H9 (cell line): ENCODE measurements around the gene ASXL1. TPM values are rescaled to one million over a fixed set of nuclear protein-coding genes. Genes with fewer than 3 reads are reported as not detected.

Experiments
- DNase-seq: peaks from one replicate; pipeline ENCODE4 v3.0.0-alpha.2; 2017
- H2AFZ ChIP-seq: one replicate; pipeline ENCODE4 v1.6.1; 2013; ENCODE audit warnings: mild to moderate bottlenecking, low read length, control low read depth, moderate library complexity
- H2AK5ac ChIP-seq: 2 replicates; pipeline ENCODE4 v1.6.1; 2013; ENCODE audit warnings: low read length, control low read depth, mixed read lengths; ENCODE audit not compliant: insufficient read length
- H2BK120ac ChIP-seq: one replicate; pipeline ENCODE4 v1.6.1; 2013; ENCODE audit warnings: low read depth, mild to moderate bottlenecking, low read length, control low read depth, inconsistent platforms; ENCODE audit not compliant: poor library complexity, severe bottlenecking
- H2BK12ac ChIP-seq: 2 replicates; pipeline ENCODE4 v1.6.1; 2013; ENCODE audit warnings: low read length, control low read depth, mixed read lengths, low read depth; ENCODE audit not compliant: insufficient read length
- H2BK15ac ChIP-seq: 2 replicates; pipeline ENCODE4 v1.6.1; 2013; ENCODE audit warnings: low read depth, low read length, control low read depth
- H2BK20ac ChIP-seq: one replicate; pipeline ENCODE4 v1.6.1; 2013; ENCODE audit warnings: low read depth, mild to moderate bottlenecking, low read length, control low read depth, inconsistent platforms; ENCODE audit not compliant: poor library complexity, severe bottlenecking
- H2BK5ac ChIP-seq: 2 replicates; pipeline ENCODE4 v1.6.1; 2013; ENCODE audit warnings: low read length, control low read depth, mixed read lengths; ENCODE audit not compliant: insufficient read length
- H3K14ac ChIP-seq: 2 replicates; pipeline ENCODE4 v1.6.1; 2013; ENCODE audit warnings: low read length, control low read depth; ENCODE audit not compliant: insufficient read depth
- H3K18ac ChIP-seq: 2 replicates; pipeline ENCODE4 v1.6.1; 2013; ENCODE audit warnings: low read depth, mild to moderate bottlenecking, mixed read lengths, low read length, control low read depth; ENCODE audit not compliant: insufficient read length
- H3K23ac ChIP-seq: 2 replicates; pipeline ENCODE4 v1.6.1; 2013; ENCODE audit warnings: low read length, control low read depth, mixed read lengths, low read depth; ENCODE audit not compliant: insufficient read length
- H3K23me2 ChIP-seq: 2 replicates; pipeline ENCODE4 v1.6.1; 2013; ENCODE audit warnings: low read depth, mild to moderate bottlenecking, mixed read lengths, low read length, control low read depth; ENCODE audit not compliant: insufficient read length, poor library complexity, severe bottlenecking
- H3K27ac ChIP-seq: 2 replicates; pipeline ENCODE4 v1.5.1; 2013; ENCODE audit warnings: low read length, control low read depth, mixed read lengths, low read depth; ENCODE audit not compliant: insufficient read length
- H3K27me3 ChIP-seq: 2 replicates; pipeline ENCODE4 v1.6.1; 2013; ENCODE audit warnings: low read length, control low read depth, inconsistent platforms; ENCODE audit not compliant: insufficient read depth
- H3K4ac ChIP-seq: 2 replicates; pipeline ENCODE4 v1.6.1; 2013; ENCODE audit warnings: low read depth, mild to moderate bottlenecking, control low read depth, inconsistent platforms, low read length, moderate library complexity
- H3K4me1 ChIP-seq: 2 replicates; pipeline ENCODE4 v1.6.1; 2013; ENCODE audit warnings: low read length, control low read depth, inconsistent platforms; ENCODE audit not compliant: insufficient read depth
- H3K4me2 ChIP-seq: 2 replicates; pipeline ENCODE4 v1.6.1; 2013; ENCODE audit warnings: low read length, control low read depth, mixed read lengths; ENCODE audit not compliant: insufficient read length, insufficient read depth
- H3K56ac ChIP-seq: 2 replicates; pipeline ENCODE4 v1.6.1; 2013; ENCODE audit warnings: low read depth, mild to moderate bottlenecking, mixed read lengths, low read length, control low read depth; ENCODE audit not compliant: insufficient read length
- H3K79me1 ChIP-seq: 2 replicates; pipeline ENCODE4 v1.6.1; 2013; ENCODE audit warnings: low read depth, mild to moderate bottlenecking, moderate library complexity, low read length, control low read depth, inconsistent platforms; ENCODE audit not compliant: insufficient read depth, poor library complexity, severe bottlenecking
- H3K79me2 ChIP-seq: 2 replicates; pipeline ENCODE4 v1.6.1; 2013; ENCODE audit warnings: low read length, control low read depth, inconsistent platforms; ENCODE audit not compliant: insufficient read depth
- H3K9ac ChIP-seq: 2 replicates; pipeline ENCODE4 v1.6.1; 2013; ENCODE audit warnings: low read length, control low read depth, mixed read lengths; ENCODE audit not compliant: insufficient read length; ENCODE audit errors: extremely low read depth
- H3K9me3 ChIP-seq: one replicate; pipeline ENCODE4 v1.6.1; 2013; ENCODE audit warnings: low read depth, low read length, inconsistent platforms; ENCODE audit not compliant: control insufficient read depth
- H3T11ph ChIP-seq: one replicate; pipeline ENCODE4 v1.6.1; 2013; ENCODE audit warnings: mild to moderate bottlenecking, low read length, control low read depth, inconsistent platforms
- H4K20me1 ChIP-seq: one replicate; pipeline ENCODE4 v1.6.1; 2013; ENCODE audit not compliant: control insufficient read depth, insufficient read length, insufficient read depth
- H4K5ac ChIP-seq: 2 replicates; pipeline ENCODE4 v1.6.1; 2013; ENCODE audit warnings: low read depth, mild to moderate bottlenecking, mixed read lengths, low read length, control low read depth; ENCODE audit not compliant: insufficient read length
- H4K8ac ChIP-seq: replicated peaks from 2 replicates; pipeline ENCODE4 v1.6.1; 2013; ENCODE audit warnings: low read length, control low read depth, mixed read lengths, low read depth; ENCODE audit not compliant: insufficient read length
- H4K91ac ChIP-seq: 2 replicates; pipeline ENCODE4 v1.6.1; 2013; ENCODE audit warnings: low read depth, mild to moderate bottlenecking, moderate library complexity, mixed read lengths, low read length, control low read depth; ENCODE audit not compliant: insufficient read length
- H3K27ac Mint-ChIP-seq, 3 experiments: 2 replicates in 2 of 3; 3 replicates in 1 of 3; pipeline ENCODE4 v1.8.0; 2020 to 2021; ENCODE audit warnings: mixed read lengths in 3 of 3, mild to moderate bottlenecking in 1 of 3, moderate library complexity in 1 of 3
- H3K27me3 Mint-ChIP-seq: 2 replicates; pipeline ENCODE4 v1.8.0; 2021; ENCODE audit warnings: low read depth, mild to moderate bottlenecking, moderate library complexity, mixed read lengths
- H3K36me3 Mint-ChIP-seq, 3 experiments: 2 replicates in 2 of 3; 3 replicates in 1 of 3; pipeline ENCODE4 v1.8.0; 2020 to 2021; ENCODE audit warnings: low read depth in 3 of 3, mixed read lengths in 3 of 3; ENCODE audit not compliant: insufficient read depth in 1 of 3
- H3K4me1 Mint-ChIP-seq, 2 experiments: 2 replicates each; pipeline ENCODE4 v1.8.0; 2020; ENCODE audit warnings: mixed read lengths in 2 of 2
- H3K4me3 Mint-ChIP-seq, 2 experiments: 2 replicates in 1 of 2; 3 replicates in 1 of 2; pipeline ENCODE4 v1.8.0; 2020 to 2021; ENCODE audit warnings: mild to moderate bottlenecking in 2 of 2, mixed read lengths in 2 of 2, moderate library complexity in 1 of 2
- H3K9me3 Mint-ChIP-seq, 2 experiments: 2 replicates in 1 of 2; 3 replicates in 1 of 2; pipeline ENCODE4 v1.8.0; 2020; ENCODE audit warnings: mild to moderate bottlenecking in 2 of 2, mixed read lengths in 2 of 2, moderate library complexity in 1 of 2
- WGBS: extraction: QIAGEN DNeasy Blood & Tissue Kit; methylation state at CpG from one replicate; pipeline ENCODE4 v1.1.7; 2013; ENCODE audit warnings: missing lambda C conversion rate, low lambda C conversion rate, mixed read lengths; ENCODE audit not compliant: insufficient read length; ENCODE audit errors: extremely low coverage; 5-methylcytosine and 5-hydroxymethylcytosine counted together
- total RNA-seq: library from RNA; stranded (reverse); gene quantifications from 2 replicates; pipeline ENCODE4 v1.2.1, GENCODE V29; 2021
- TF ChIP-seq, protein P1 (sequence below): fragments of 200-600 bp; sonication (generic); conservative IDR thresholded peaks from 3 replicates; pipeline ENCODE4 v1.8.0; 2021; ENCODE audit warnings: antibody characterized with exemption, mild to moderate bottlenecking

Gene ASXL1
- total RNA-seq, 1 experiment from 2014 or later = 39.5 TPM

DNA sequence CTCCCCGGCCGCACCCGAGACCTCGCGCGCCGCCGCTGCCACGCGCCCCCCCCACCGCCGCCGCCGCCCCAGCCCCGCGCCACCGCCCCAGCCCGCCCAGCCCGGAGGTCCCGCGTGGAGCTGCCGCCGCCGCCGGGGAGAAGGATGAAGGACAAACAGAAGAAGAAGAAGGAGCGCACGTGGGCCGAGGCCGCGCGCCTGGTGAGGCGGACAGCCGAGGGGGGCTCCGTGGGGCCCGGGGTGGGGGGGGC, 426 bp downstream of the ASXL1 start:
- TF ChIP-seq, protein P1, sequence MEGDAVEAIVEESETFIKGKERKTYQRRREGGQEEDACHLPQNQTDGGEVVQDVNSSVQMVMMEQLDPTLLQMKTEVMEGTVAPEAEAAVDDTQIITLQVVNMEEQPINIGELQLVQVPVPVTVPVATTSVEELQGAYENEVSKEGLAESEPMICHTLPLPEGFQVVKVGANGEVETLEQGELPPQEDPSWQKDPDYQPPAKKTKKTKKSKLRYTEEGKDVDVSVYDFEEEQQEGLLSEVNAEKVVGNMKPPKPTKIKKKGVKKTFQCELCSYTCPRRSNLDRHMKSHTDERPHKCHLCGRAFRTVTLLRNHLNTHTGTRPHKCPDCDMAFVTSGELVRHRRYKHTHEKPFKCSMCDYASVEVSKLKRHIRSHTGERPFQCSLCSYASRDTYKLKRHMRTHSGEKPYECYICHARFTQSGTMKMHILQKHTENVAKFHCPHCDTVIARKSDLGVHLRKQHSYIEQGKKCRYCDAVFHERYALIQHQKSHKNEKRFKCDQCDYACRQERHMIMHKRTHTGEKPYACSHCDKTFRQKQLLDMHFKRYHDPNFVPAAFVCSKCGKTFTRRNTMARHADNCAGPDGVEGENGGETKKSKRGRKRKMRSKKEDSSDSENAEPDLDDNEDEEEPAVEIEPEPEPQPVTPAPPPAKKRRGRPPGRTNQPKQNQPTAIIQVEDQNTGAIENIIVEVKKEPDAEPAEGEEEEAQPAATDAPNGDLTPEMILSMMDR = no peak
- Histone ChIP-seq H3T11ph (no peak overlapping the region), H2AFZ (no peak overlapping the region), H4K20me1 (no peaks in the 10 kb centered on the region), H3K4ac (no peak overlapping the region), H4K8ac (no peak overlapping the region), H4K5ac (no peak overlapping the region), H2BK20ac (no peak overlapping the region), H2AK5ac (no peak overlapping the region), H4K91ac (no peak overlapping the region), H3K14ac (no peak overlapping the region), H3K4me2 (no peak overlapping the region), H3K9me3 (no peaks in the 10 kb centered on the region), H3K18ac (no peak overlapping the region), H2BK12ac (no peak overlapping the region), H3K79me2 (no peaks in the 10 kb centered on the region), H3K23me2 (peaks cover 6% of the 10 kb centered on the region), H3K27me3 (peaks cover 23% of the 10 kb centered on the region; the same call in 1 of the 2 replicates), H3K27ac (no peak overlapping the region), H3K9ac (no peak overlapping the region), H3K56ac (no peak overlapping the region), H3K79me1 (no peaks in the 10 kb centered on the region), H2BK5ac (no peak overlapping the region), H2BK15ac (no peak overlapping the region), H3K4me1 (no peaks in the 10 kb centered on the region), H3K23ac (no peak overlapping the region), H2BK120ac (no peak overlapping the region)
- Mint-ChIP-seq H3K4me3 (peak overlapping the region in 1 of 2 experiments; percentile 62; a peak in 3 of 5 replicates), H3K27ac (no peak overlapping the region), H3K36me3 (peaks cover 0 to 8% (median 3%) of the 10 kb centered on the region in 3 experiments; a peak in 4 of 7 replicates), H3K9me3 (no peaks in the 10 kb centered on the region; a peak in 1 of 5 replicates), H3K27me3 (peaks cover 86% of the 10 kb centered on the region), H3K4me1 (peaks cover 12 to 15% of the 10 kb centered on the region in 2 experiments)
- WGBS = no CpG with 5 or more reads among the region's 35 CpGs
- DNase-seq = no peak
